Suprapubic skin (tissue), 4 donors: ENCODE measurements around the gene IER3.
A peak's percentile ranks its signal among the peaks of the same experiment; 100 is the strongest.

Experiments
- CTCF ChIP-seq, 2 donors: fragments of 200-600 bp in 1 of 2; fragments of 450-650 bp in 1 of 2; sonication (generic) in 1 of 2; IDR thresholded peaks; one replicate each; pipeline ENCODE4 v1.5.1; 2016 to 2019; ENCODE audit warnings: antibody characterized with exemption in 2 of 2, mild to moderate bottlenecking in 1 of 2, moderate library complexity in 1 of 2
- POLR2A ChIP-seq, 2 donors: fragments of 450-650 bp; IDR thresholded peaks; one replicate each; pipeline ENCODE4 v1.6.1; 2017; ENCODE audit warnings: antibody characterized with exemption in 2 of 2, mild to moderate bottlenecking in 2 of 2, moderate library complexity in 2 of 2
- POLR2AphosphoS5 ChIP-seq, 3 donors: sonication (generic); formaldehyde crosslinking; IDR thresholded peaks; one replicate each; pipeline ENCODE4 v1.6.1; 2017; ENCODE audit warnings: antibody characterized with exemption in 3 of 3

GRCh38 chr6:30730601-30731435 lies 13.5 kb downstream of the IER3 start:
- TF ChIP-seq POLR2A (IDR thresholded peaks at IDR 0.05): no peak
- TF ChIP-seq CTCF (IDR thresholded peaks at IDR 0.05): peak; percentile 47 to 73
- no peak for TF ChIP-seq POLR2AphosphoS5 (IDR thresholded peaks at IDR 0.05)
